Activated CD4-positive, alpha-beta T cell treated with anti-CD3 and anti-CD28 coated beads for 48 hours (primary cell): ENCODE results near the gene KIF23.
"Not testable (repeated sequence)": the region's sequence is repeated elsewhere in the genome, so short reads cannot be mapped to it uniquely, and the experiment has no call there.

Source experiments
- DNase-seq: peaks from one replicate; pipeline ENCODE4 v3.0.0-alpha.2; 2020

The KIF23 gene

GRCh38 chr15:69413822-69414700 lies at the start of gene KIF23:
Gene KIF23 (plus strand): TSS chr15:69414349. CDS start chr15:69414466, 117 bp downstream.
- peak; percentile 95 for DNase-seq

- no peak for DNase-seq
Observed at GRCh38 chr15:69367236-69367635, 46.9 kb upstream of the KIF23 start.

DNA sequence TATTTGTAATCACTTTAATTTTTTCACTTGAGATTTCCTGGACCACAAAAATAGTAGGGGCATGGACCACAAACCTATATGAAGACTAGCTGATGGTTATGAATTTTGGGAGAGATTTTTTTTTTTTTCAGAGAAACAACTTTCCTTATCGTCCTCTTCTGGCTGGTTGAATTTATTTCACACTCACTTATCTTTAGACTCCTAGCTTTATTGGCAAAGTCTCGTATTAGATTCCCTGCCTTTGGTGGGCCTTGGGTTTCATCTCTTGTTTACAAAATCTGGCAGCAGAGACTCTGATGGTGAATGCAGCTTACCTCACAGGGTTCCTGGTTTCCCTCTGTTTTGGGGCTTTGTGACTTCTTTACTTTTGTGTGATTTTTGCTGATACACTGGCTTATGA lies 44.5 kb upstream of the KIF23 start:
- no peak for DNase-seq

GRCh38 chr15:69373406-69373805 lies 40.7 kb upstream of the KIF23 start:
- DNase-seq: no peak

DNA sequence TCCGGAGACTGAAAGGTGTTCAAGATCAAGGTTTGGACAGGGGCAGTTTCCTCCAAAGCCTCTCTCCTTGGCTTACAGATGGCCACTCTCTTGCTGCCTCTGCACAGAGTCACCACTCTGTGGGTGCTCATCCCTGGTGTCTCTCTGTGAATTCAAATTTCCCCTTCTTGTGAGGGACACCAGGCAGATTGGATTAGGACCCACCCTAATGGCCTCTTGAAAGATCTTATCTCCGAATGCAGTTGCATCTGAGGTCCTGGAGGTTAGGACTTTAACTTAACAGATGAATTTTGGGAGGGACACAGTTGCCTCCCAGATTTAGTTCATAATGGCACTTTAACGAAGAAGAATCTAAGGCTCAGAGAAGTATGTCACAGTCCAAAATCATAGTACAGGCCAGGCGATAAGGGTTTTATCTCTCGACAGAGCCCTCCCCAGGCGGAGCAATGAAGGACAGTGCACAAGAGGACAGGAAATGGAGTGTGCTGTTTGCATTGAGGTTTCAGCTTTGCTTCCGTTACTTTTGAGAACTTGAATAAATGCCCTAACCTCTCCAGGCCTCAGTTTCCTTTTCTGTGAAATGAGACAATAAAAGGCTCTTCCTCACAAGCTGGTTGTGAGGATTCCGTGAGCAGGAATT lies 38.9 kb upstream of the KIF23 start:
- no peak for DNase-seq

GRCh38 chr15:69377216-69377970 lies 36.8 kb upstream of the KIF23 start:
- DNase-seq: no peak

GRCh38 chr15:69380100-69380725 lies 33.9 kb upstream of the KIF23 start:
- no peak for DNase-seq

DNA sequence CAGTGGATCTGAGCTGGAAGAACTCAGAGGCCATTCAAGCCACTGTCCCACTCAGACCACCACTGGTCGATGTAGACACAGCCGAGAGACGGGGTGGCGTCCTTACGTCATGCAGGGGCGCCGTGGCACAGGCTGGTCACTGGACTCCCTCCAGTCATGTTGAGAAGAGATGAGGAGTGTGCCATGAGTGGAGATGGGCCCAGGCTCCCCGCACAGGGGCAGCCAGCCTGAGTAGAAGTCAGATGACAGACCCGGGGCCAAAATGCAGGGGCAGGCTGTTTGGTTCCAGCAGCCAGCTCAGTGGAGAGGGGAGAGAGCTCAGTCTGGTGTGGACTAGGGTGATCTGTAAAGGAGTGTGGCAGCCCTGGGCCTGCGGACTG lies 33.4 kb upstream of the KIF23 start:
- no peak for DNase-seq

- DNase-seq: not testable (repeated sequence)
Observed at GRCh38 chr15:69382176-69382575, 32.0 kb upstream of the KIF23 start.

GRCh38 chr15:69384066-69384465 lies 30.1 kb upstream of the KIF23 start:
- not testable (repeated sequence) for DNase-seq

- no peak for DNase-seq
Observed at GRCh38 chr15:69384626-69385598, 29.2 kb upstream of the KIF23 start.

DNA sequence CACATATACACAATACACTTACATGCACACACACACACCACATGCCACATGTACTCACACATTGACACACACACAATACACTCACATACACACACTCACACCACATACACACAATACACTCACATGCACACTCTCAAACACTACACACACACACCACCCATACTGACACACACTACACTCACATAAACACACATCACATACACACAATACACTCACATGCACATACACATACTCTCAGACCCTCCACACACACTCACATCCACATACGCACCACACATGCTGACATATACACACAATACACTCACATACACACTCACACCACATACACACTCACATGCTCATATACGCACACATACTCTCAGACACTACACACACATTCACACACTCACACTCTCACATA lies 28.3 kb upstream of the KIF23 start:
- no peak for DNase-seq

- no peak for DNase-seq
Observed at GRCh38 chr15:69386284-69386683, 27.9 kb upstream of the KIF23 start.

DNA sequence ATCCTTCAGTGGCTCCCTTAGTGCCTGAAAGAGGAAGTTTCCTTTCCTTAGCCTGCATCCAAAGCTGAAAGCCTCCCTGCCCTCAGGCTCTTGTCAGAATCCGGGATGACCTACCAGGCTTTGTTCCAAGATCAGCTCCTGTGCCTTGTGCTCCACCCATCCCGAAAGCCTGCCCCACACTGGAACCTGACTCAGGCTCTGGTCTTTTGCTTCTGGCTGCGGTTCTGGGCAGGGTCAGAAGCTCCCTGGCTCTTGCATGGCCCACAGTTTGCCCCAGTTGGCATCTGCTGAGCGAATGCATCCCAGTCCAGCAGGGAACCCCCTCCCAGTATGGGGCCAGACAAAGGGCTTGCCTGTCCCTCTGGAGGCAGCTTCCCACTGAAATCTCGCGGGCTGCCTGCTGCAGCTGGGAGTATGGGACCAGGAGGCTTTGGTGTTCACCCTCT lies 25.9 kb upstream of the KIF23 start:
- no peak for DNase-seq

DNA sequence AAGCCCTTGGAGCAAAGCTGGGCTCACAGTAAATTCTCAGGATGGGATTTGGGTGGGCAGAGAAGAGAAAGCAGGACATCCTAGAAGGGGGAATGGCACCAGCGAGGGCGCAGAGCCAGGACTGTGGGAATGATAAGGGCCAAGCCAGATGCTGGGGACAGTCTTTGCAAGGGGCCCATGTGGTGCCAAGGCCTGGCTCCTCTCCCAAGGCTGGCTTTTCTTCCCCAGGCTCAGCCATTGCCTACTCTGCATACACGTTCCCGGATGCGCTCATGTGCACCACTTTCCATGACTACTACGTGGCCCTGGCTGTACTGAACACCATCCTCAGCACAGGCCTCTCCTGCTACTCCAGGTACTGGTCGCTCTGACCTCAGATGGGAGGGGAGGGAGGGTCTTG lies 24.7 kb upstream of the KIF23 start:
- DNase-seq: no peak

DNA sequence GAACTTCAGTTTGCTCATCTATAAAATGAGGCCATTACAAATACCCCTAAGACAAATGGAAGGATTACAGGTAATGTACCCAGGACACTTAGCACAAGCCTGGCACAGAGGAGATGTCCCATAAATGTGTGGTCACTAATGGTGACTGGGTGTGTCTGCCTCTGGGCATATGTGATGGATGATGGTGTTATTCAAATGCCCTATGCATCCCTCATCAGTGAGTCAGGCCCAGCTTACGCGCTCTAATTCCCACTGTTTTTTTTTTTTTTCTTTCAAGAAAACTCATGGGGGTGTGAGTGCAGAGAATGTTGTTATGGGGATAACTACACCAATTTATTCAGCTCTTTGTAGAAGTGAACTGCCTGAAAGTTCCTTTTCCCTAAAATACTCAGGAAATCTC lies 23.6 kb upstream of the KIF23 start:
- no peak for DNase-seq

GRCh38 chr15:69391046-69391757 lies 22.9 kb upstream of the KIF23 start:
- no peak for DNase-seq

DNA sequence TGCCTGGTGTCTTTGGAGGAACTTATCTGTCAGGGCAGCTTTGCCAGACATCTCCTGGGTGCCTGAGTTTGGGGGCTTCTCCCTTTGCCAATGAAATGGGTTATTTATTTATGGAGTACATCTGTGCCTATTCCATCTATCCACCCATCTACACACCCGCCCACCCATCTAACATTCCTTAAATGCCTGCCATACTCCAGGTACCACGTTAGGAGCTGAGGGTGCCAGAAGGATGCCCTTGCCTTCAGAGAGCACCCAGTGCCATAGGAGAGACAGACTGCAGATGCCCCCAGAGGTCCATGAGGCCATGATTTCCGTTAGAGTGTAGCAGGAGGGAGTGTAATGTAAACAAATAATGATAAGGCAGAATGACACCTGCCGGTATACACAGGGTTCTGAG lies 21.8 kb upstream of the KIF23 start:
- DNase-seq: no peak

DNA sequence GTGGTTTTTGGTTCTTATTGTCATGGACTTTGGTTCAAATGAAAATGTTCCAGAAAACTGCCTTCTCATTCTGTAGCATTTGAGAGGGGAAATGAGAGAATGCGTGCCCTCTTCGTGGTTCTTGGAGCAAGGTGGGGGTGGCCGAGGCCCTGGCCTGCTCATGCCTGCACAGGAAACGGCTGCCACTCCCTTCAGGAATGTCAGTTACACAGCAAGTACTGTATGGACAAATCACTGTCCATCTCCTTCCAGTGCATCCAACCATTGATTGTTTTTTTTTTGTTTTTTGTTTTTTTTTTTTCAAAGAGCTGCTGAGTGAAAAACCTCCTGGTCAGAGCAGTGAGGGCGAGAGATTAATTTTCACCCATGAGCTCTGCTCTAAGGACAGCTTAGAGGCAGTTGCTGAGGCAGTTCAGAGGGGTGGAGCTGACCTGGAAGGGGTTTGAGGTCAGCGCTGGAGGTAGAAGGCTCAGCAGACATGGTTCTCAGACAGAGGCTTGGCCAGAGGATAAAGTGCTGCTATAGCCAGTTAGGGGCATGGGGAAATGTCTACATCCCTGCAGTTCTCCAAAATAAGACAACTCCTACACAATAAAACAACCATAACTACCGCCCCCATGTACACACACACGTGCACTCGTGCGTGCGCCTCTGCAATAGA lies 20.2 kb upstream of the KIF23 start:
- DNase-seq: no peak

GRCh38 chr15:69394556-69395282 lies 19.4 kb upstream of the KIF23 start:
- DNase-seq: peak; percentile 91
